NT2/D1 (cell line): ENCODE measurements around the gene PSORS1C1.
"Not testable (repeated sequence)": the region's sequence is repeated elsewhere in the genome, so short reads cannot be mapped to it uniquely, and the experiment has no call there.

Experiments used
- DNase-seq: peaks from one replicate; pipeline ENCODE4 v3.0.0-alpha.2; 2011; ENCODE audit warnings: low read depth, low spot score
- H3K27me3 ChIP-seq: 2 replicates; pipeline ENCODE4 v1.6.0; 2011; ENCODE audit warnings: mild to moderate bottlenecking; ENCODE audit not compliant: insufficient read length, insufficient read depth
- H3K36me3 ChIP-seq: 2 replicates; pipeline ENCODE4 v1.6.1; 2011; ENCODE audit warnings: mild to moderate bottlenecking, low read length, mixed read lengths; ENCODE audit not compliant: insufficient read depth, insufficient read length
- H3K4me1 ChIP-seq: 2 replicates; pipeline ENCODE4 v1.5.1; 2011; ENCODE audit not compliant: insufficient read depth, insufficient read length
- H3K4me3 ChIP-seq: 2 replicates; pipeline ENCODE4 v1.5.1; 2011; ENCODE audit warnings: low read depth; ENCODE audit not compliant: insufficient read length
- H3K9ac ChIP-seq: 2 replicates; pipeline ENCODE4 v1.6.0; 2011; ENCODE audit warnings: low read depth; ENCODE audit not compliant: insufficient read length
- H3K9me3 ChIP-seq: 2 replicates; pipeline ENCODE4 v1.5.1; 2011; ENCODE audit warnings: mild to moderate bottlenecking, low read length; ENCODE audit not compliant: insufficient read depth
- SUZ12 ChIP-seq: IDR thresholded peaks from 2 replicates; pipeline ENCODE4 v1.6.1; 2011; ENCODE audit not compliant: insufficient read length, insufficient read depth; ENCODE audit errors: extremely low read depth
- YY1 ChIP-seq: IDR thresholded peaks from 2 replicates; pipeline ENCODE4 v1.6.1; 2011; ENCODE audit not compliant: insufficient read length, insufficient read depth
- ZNF274 ChIP-seq: IDR thresholded peaks from 2 replicates; pipeline ENCODE4 v1.6.1; 2011; ENCODE audit warnings: mild to moderate bottlenecking, low read depth, low read length

PSORS1C1 gene

GRCh38 chr6:31114541-31114878, at the start of gene PSORS1C1:
PSORS1C1 (plus strand) TSS chr6:31114800; CDS start chr6:31129633, 14,833 bp downstream.
- no peak for DNase-seq
- peaks cover 18% of the 10 kb centered on the region for H3K4me1 ChIP-seq
- no peaks in the 10 kb centered on the region; the same call in 1 of the 2 replicates for H3K9me3 ChIP-seq
- no peaks in the 10 kb centered on the region for H3K27me3 ChIP-seq
- peaks cover 10% of the 10 kb centered on the region for H3K36me3 ChIP-seq
- H3K9ac ChIP-seq, result peak within 1 kb of the TSS; percentile 36
- H3K4me3 ChIP-seq, result peak within 1 kb of the TSS; percentile 13
- TF ChIP-seq YY1 (no peak), ZNF274 (no peak), SUZ12 (no peak)

- no peak for DNase-seq
- Histone ChIP-seq H3K9me3 (no peaks in the 10 kb centered on the region; the same call in 1 of the 2 replicates), H3K4me3 (no peak overlapping the region), H3K4me1 (no peaks in the 10 kb centered on the region), H3K36me3 (no peaks in the 10 kb centered on the region), H3K27me3 (no peaks in the 10 kb centered on the region), H3K9ac (no peak overlapping the region)
- TF ChIP-seq ZNF274, result no peak
- TF ChIP-seq SUZ12, result no peak
- no peak for TF ChIP-seq YY1
Observed at GRCh38 chr6:31065556-31065955, 49.0 kb upstream of the PSORS1C1 start.

GRCh38 chr6:31067028-31067427, 47.6 kb upstream of the PSORS1C1 start:
- H3K9ac ChIP-seq, H3K9me3 ChIP-seq, H3K4me1 ChIP-seq, DNase-seq, H3K4me3 ChIP-seq, H3K27me3 ChIP-seq, H3K36me3 ChIP-seq: not testable (repeated sequence)

- H3K36me3 ChIP-seq, H3K4me3 ChIP-seq, DNase-seq, H3K9me3 ChIP-seq, H3K27me3 ChIP-seq, H3K4me1 ChIP-seq, H3K9ac ChIP-seq: not testable (repeated sequence)
Observed at GRCh38 chr6:31067891-31068668, 46.5 kb upstream of the PSORS1C1 start.

GRCh38 chr6:31068669-31069340, 45.8 kb upstream of the PSORS1C1 start:
- H3K4me3 ChIP-seq, result no peak overlapping the region
- H3K27me3 ChIP-seq, result no peaks in the 10 kb centered on the region
- DNase-seq, result peak; percentile 67
- no peaks in the 10 kb centered on the region; the same call in 1 of the 2 replicates for H3K9me3 ChIP-seq
- H3K36me3 ChIP-seq, result no peaks in the 10 kb centered on the region
- TF ChIP-seq SUZ12 (no peak), YY1 (no peak), ZNF274 (no peak)
- H3K9ac ChIP-seq, result no peak overlapping the region
- H3K4me1 ChIP-seq, result peaks cover 2% of the 10 kb centered on the region

- no peak for TF ChIP-seq SUZ12
- no peak for TF ChIP-seq ZNF274
- H3K36me3 ChIP-seq, result no peaks in the 10 kb centered on the region
- peak; percentile 87 for DNase-seq
- no peaks in the 10 kb centered on the region for H3K27me3 ChIP-seq
- no peak overlapping the region for H3K4me3 ChIP-seq
- H3K9ac ChIP-seq, result peak overlapping the region; percentile 42
- H3K9me3 ChIP-seq, result no peaks in the 10 kb centered on the region; the same call in 1 of the 2 replicates
- H3K4me1 ChIP-seq, result peaks cover 2% of the 10 kb centered on the region
Observed at GRCh38 chr6:31070711-31071197, 43.8 kb upstream of the PSORS1C1 start.

GRCh38 chr6:31074401-31074800, 40.2 kb upstream of the PSORS1C1 start:
- Histone ChIP-seq H3K36me3 (no peaks in the 10 kb centered on the region), H3K9me3 (no peaks in the 10 kb centered on the region), H3K4me3 (no peak overlapping the region), H3K27me3 (no peaks in the 10 kb centered on the region), H3K9ac (no peak overlapping the region), H3K4me1 (peaks cover 5% of the 10 kb centered on the region)
- no peak for DNase-seq
- TF ChIP-seq ZNF274 (no peak), YY1 (no peak), SUZ12 (no peak)

GRCh38 chr6:31075528-31075927, 39.1 kb upstream of the PSORS1C1 start:
- Histone ChIP-seq H3K27me3 (no peaks in the 10 kb centered on the region), H3K36me3 (no peaks in the 10 kb centered on the region), H3K4me1 (peaks cover 5% of the 10 kb centered on the region), H3K9ac (no peak overlapping the region), H3K4me3 (no peak overlapping the region), H3K9me3 (no peaks in the 10 kb centered on the region)
- TF ChIP-seq YY1, result no peak
- no peak for TF ChIP-seq SUZ12
- TF ChIP-seq ZNF274, result no peak
- DNase-seq, result no peak
